Nephron (organoid): ENCODE results near the gene ALPL.

Experiments used
- H3K27ac Mint-ChIP-seq, 3 experiments: 2 replicates each; pipeline ENCODE4 v1.8.0; 2020; ENCODE audit warnings: mixed read lengths in 3 of 3, mild to moderate bottlenecking in 2 of 3, moderate library complexity in 1 of 3
- H3K27me3 Mint-ChIP-seq: 2 replicates; pipeline ENCODE4 v1.8.0; 2021; ENCODE audit warnings: low read depth, mild to moderate bottlenecking, moderate library complexity, mixed read lengths
- H3K36me3 Mint-ChIP-seq: 2 replicates; pipeline ENCODE4 v1.8.0; 2020; ENCODE audit warnings: low read depth, mixed read lengths
- H3K4me1 Mint-ChIP-seq: 2 replicates; pipeline ENCODE4 v1.8.0; 2020; ENCODE audit warnings: mixed read lengths
- H3K4me3 Mint-ChIP-seq, 3 experiments: 2 replicates each; pipeline ENCODE4 v1.8.0; 2020; ENCODE audit warnings: mild to moderate bottlenecking in 3 of 3, mixed read lengths in 3 of 3, moderate library complexity in 2 of 3
- H3K9me3 Mint-ChIP-seq: 2 replicates; pipeline ENCODE4 v1.8.0; 2020; ENCODE audit warnings: mixed read lengths
- CTCF ChIP-seq, 3 experiments: fragments of 200-600 bp; sonication (generic); IDR thresholded peaks; one replicate each; pipeline ENCODE4 v1.5.0; 2021; ENCODE audit warnings: antibody characterized with exemption in 3 of 3; ENCODE audit not compliant: unreplicated experiment in 3 of 3

Gene ALPL

GRCh38 chr1:21524220-21524619 lies 15.0 kb downstream of the ALPL start:
- H3K4me3 Mint-ChIP-seq = no peak overlapping the region

DNA sequence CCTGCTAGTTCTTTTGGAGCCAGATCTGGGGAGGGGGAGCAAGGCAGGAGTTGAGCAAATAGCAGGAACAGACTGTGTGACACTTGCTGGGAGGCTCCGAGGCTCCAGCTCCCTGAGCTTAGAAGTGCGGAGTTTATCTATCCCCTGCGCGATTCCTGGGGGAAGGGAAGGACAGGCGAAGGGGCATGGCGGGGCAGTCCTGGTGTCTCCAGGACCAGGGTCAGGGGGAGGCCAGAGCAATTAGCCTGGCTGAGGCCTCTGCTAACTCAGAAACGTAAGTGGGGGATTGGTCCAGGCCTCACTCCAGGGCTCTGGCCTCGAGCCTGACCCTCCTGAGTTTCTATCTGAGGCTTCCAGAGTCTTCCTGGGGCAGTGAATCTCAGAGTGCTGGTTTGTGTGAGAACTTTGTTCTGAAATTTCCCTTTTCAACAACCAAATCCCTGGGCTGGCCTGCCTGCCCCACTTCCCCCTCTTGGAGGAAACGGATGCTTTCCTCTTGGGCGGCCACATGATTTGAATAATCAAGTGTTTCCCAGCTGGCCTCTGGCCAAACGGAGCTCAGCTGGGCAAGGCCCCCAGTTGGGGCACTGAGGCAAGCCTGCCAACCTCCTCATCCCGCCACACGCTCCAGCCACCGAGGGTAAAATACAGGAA lies 15.6 kb downstream of the ALPL start:
- H3K4me1 Mint-ChIP-seq = peaks cover 18% of the 10 kb centered on the region
- no peak overlapping the region for H3K4me3 Mint-ChIP-seq
- TF ChIP-seq CTCF (IDR thresholded peaks at IDR 0.05; ENCODE audit: unreplicated experiment in 3 of 3) = no peak
- peak overlapping the region; percentile 45 to 66 (median 65) for H3K27ac Mint-ChIP-seq
- peaks cover 15% of the 10 kb centered on the region for H3K27me3 Mint-ChIP-seq
- no peaks in the 10 kb centered on the region for H3K36me3 Mint-ChIP-seq
- no peaks in the 10 kb centered on the region for H3K9me3 Mint-ChIP-seq

More at GRCh38 chr1:21524220-21524619, 15.0 kb downstream of the ALPL start:
- Mint-ChIP-seq H3K27me3 (peaks cover 15% of the 10 kb centered on the region), H3K36me3 (no peaks in the 10 kb centered on the region), H3K4me1 (peaks cover 20% of the 10 kb centered on the region), H3K27ac (peak overlapping the region in 2 of 3 experiments; percentile 65 to 66), H3K9me3 (no peaks in the 10 kb centered on the region)
- no peak for TF ChIP-seq CTCF (IDR thresholded peaks at IDR 0.05; ENCODE audit: unreplicated experiment in 3 of 3)

- H3K4me3 Mint-ChIP-seq = no peak overlapping the region
- no peaks in the 10 kb centered on the region for H3K9me3 Mint-ChIP-seq
- H3K4me1 Mint-ChIP-seq = peaks cover 18% of the 10 kb centered on the region
- no peak for TF ChIP-seq CTCF (IDR thresholded peaks at IDR 0.05; ENCODE audit: unreplicated experiment in 3 of 3)
- peaks cover 15% of the 10 kb centered on the region for H3K27me3 Mint-ChIP-seq
- H3K27ac Mint-ChIP-seq = peak overlapping the region; percentile 45 to 66 (median 65)
- no peaks in the 10 kb centered on the region for H3K36me3 Mint-ChIP-seq
Measured at GRCh38 chr1:21525340-21525717, 16.1 kb downstream of the ALPL start.

DNA sequence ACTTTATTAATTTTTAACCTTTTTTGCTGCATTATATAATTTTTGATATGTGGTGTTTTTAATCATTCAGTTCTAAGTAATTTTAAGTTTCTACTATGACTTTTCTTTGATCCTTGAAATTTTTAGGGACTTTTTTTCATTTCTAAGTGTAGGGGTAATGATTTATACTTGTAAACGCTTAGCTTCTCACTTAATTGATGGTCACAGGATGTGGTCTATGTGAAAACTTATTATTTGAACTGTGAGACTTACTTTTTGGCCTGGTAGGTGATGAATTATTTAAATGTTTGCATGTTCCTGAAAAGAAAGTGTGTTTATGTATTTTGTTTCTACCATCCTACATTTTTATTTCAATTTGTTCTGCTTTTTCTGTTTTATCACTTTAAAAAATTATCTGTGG lies 17.2 kb downstream of the ALPL start:
- no peak overlapping the region for H3K27ac Mint-ChIP-seq
- H3K4me3 Mint-ChIP-seq = no peak overlapping the region
- peaks cover 18% of the 10 kb centered on the region for H3K4me1 Mint-ChIP-seq
- H3K27me3 Mint-ChIP-seq = peaks cover 12% of the 10 kb centered on the region
- no peaks in the 10 kb centered on the region for H3K36me3 Mint-ChIP-seq
- no peak for TF ChIP-seq CTCF (IDR thresholded peaks at IDR 0.05; ENCODE audit: unreplicated experiment in 3 of 3)
- no peaks in the 10 kb centered on the region for H3K9me3 Mint-ChIP-seq

DNA sequence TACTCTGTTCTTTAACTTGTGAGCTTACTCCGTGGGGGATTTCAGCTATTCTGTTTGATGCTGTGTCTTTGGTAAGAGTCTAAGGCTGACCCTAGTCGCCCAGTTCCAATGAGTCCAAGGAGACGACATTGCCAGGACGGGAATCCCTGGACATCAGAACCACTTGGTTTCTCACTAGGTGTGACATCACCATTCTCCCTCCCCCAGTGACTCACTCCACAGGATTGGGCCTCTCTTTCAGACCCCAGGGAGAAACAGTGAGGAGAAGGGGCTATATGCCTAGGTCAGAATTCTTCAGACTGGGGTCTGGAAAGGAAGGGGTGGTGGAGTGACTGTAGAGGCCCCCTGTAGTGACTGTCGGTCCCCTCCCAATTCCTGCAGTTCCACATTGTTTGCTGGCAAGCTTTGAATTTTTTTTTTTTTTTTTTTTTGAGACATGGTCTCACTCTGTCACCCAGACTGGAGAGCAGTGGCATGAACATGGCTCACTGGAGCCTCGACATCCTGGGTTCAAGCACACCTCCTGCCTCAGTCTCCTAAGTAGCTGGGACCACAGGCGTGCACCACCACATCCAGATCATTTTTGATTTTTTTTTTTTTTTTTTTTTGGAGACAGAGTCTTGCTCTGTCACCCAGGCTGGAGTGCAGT lies 21.3 kb downstream of the ALPL start:
- TF ChIP-seq CTCF (IDR thresholded peaks at IDR 0.05; ENCODE audit: unreplicated experiment in 3 of 3) = no peak
- Mint-ChIP-seq H3K9me3 (no peaks in the 10 kb centered on the region), H3K4me3 (no peak overlapping the region), H3K27ac (no peak overlapping the region), H3K4me1 (peaks cover 15% of the 10 kb centered on the region), H3K27me3 (peaks cover 15% of the 10 kb centered on the region), H3K36me3 (no peaks in the 10 kb centered on the region)

DNA sequence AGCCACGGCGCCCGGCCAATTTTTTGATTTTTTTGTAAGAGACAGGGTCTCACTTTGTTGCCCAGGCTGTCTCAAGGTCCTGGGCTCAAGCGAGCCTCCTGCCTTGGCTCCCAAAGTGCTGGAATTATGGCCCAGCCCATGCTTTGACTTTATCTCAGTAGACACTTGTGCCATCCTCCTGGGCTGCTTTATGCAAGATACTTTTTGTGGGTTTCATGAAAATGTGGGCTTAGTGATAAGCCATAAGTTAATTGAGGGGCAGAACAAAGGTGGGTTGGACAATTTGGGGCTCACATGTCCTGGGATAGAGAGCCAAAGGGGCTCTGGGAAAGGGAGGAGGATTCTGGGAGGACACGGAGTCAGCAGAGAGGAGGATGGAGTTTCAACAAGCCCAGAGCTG lies 22.0 kb downstream of the ALPL start:
- H3K36me3 Mint-ChIP-seq = no peaks in the 10 kb centered on the region
- H3K9me3 Mint-ChIP-seq = no peaks in the 10 kb centered on the region
- H3K27me3 Mint-ChIP-seq = peaks cover 15% of the 10 kb centered on the region
- no peak overlapping the region for H3K4me3 Mint-ChIP-seq
- no peak for TF ChIP-seq CTCF (IDR thresholded peaks at IDR 0.05; ENCODE audit: unreplicated experiment in 3 of 3)
- peaks cover 18% of the 10 kb centered on the region for H3K4me1 Mint-ChIP-seq
- H3K27ac Mint-ChIP-seq = no peak overlapping the region
